GM21360 (cell line): Measurements from ENCODE around the gene CEACAM20.
"Not testable (repeated sequence)": the region's sequence is repeated elsewhere in the genome, so short reads cannot be mapped to it uniquely, and the experiment has no call there.

Source experiments
- ATAC-seq: cut with Tn5 transposase; IDR thresholded peaks from one replicate; pipeline ENCODE4 v1.9.1; 2021; ENCODE audit warnings: mild to moderate bottlenecking, moderate library complexity; ENCODE audit not compliant: unreplicated experiment

CEACAM20 gene

GRCh38 chr19:44529536-44529935 lies at the start of gene CEACAM20:
TSS of gene CEACAM20 (minus strand) at chr19:44529675. CDS start at chr19:44529509, 166 bp downstream.
- no peak for ATAC-seq

DNA sequence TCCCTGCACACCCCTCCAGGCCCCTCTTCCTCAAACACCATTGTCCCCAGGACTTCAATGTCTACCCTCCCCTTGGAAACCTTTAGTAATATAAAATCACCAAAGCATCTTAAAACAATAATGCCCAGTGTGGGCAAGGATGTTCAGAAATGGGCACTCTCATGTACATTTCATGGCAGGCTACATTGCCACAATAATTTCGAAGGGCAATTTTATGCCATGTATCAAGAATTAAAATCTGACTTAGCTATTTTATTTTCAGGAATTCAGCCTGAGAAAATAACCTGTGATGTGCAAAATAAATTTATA lies 48.0 kb upstream of the CEACAM20 start:
- no peak for ATAC-seq

GRCh38 chr19:44576843-44577565 lies 47.5 kb upstream of the CEACAM20 start:
- ATAC-seq: no peak

- ATAC-seq: no peak
Observed at GRCh38 chr19:44575116-44575700, 45.7 kb upstream of the CEACAM20 start.

GRCh38 chr19:44574186-44574950 lies 44.9 kb upstream of the CEACAM20 start:
- no peak for ATAC-seq

- ATAC-seq: no peak
Observed at GRCh38 chr19:44573627-44574026, 44.2 kb upstream of the CEACAM20 start.

DNA sequence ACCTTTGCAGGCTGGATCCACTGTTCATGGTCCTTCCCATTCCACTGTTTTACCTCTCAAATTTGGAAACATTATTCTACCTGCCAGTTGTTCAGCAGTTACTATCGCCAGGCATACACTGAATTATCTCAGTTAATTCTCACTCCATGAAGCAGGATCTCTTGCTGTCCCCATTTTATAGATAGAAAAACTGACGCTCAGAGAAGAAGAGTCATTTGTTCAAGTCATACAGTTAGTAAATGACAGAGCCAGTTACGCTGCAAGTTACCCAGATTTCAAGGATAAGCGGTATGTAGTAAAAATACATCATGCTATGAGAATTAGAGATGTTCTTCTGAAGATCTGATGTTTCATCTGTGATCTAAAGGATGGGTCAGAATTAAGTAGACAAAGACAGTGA lies 43.7 kb upstream of the CEACAM20 start:
- no peak for ATAC-seq

- no peak for ATAC-seq
Observed at GRCh38 chr19:44572581-44572900, 43.1 kb upstream of the CEACAM20 start.

- ATAC-seq: no peak
Observed at GRCh38 chr19:44571830-44572580, 42.5 kb upstream of the CEACAM20 start.

- no peak for ATAC-seq
Observed at GRCh38 chr19:44570984-44571684, 41.7 kb upstream of the CEACAM20 start.

- no peak for ATAC-seq
Observed at GRCh38 chr19:44570603-44570983, 41.1 kb upstream of the CEACAM20 start.

DNA sequence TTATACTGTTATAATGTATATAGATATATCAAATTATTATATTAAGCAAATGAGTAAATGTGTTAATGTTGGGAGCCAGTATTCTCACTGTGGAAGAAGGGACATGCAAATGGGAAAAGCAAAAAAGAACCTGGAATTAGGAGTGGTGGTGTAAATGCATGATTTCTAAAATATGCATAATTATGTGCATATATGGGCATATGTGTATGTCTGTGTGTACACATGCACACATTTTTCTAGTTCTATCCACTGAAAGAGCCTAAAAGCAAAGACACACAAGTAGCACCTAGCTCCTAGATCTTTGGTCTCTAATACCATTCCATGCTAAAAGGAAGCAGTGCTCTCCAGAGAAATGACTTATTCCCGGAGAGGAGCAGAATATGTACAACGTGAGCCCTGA lies 38.3 kb upstream of the CEACAM20 start:
- no peak for ATAC-seq

GRCh38 chr19:44566984-44567383 lies 37.5 kb upstream of the CEACAM20 start:
- ATAC-seq: no peak

DNA sequence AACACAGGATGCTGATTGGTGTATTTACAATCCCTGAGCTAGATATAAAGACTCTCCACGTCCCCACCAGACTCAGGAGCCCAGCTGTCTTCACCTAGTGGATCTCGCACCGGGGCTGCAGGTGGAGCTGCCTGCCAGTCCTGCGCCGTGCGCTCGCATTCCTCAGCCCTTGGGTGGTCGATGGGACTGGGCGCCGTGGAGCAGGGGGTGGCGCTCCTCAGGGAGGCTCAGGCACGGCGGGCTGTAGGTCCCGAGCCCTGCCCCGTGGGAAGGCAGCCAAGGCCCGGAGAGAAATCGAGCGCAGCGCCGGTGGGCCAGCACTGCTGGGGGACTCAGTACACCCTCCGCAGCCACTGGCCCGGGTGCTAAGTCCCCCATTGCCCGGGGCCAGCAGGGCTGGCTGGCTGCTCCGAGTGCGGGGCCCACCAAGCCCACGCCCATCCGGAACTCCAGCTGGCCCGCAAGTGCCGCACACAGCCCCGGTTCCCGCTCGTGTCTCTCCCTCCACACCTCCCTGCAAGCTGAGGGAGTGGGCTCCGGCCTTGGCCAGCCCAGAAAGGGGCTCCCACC lies 33.7 kb upstream of the CEACAM20 start:
- ATAC-seq: not testable (repeated sequence)

GRCh38 chr19:44557933-44558332 lies 28.5 kb upstream of the CEACAM20 start:
- no peak for ATAC-seq

DNA sequence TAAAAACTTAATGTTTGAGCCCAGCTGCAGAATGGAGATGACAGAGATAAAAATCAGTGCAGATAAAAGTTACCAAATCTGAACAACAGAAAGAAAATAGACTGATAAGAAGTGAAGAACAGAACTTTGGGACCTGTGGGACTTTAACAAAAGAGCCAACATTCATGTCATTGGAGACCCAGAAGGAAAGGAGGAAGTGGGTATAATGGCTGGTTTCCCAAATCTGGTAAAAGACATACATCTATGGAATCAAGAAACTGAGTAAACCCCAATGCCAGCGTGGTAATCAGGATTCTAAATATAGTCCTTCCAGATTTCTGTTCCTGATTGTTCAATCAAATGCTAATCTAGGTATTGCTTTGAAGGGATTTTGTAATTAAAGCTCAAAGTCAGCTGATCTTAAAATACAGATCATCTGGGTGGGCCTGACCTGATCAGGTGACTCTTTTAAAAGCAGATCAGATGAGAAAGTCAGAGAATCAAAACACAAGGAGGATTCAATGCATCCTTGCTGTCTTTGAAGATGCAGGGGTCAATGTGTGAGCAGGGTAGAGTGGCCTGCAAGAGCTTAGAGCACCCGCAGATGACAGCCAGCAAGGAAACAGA lies 25.3 kb upstream of the CEACAM20 start:
- ATAC-seq: no peak

DNA sequence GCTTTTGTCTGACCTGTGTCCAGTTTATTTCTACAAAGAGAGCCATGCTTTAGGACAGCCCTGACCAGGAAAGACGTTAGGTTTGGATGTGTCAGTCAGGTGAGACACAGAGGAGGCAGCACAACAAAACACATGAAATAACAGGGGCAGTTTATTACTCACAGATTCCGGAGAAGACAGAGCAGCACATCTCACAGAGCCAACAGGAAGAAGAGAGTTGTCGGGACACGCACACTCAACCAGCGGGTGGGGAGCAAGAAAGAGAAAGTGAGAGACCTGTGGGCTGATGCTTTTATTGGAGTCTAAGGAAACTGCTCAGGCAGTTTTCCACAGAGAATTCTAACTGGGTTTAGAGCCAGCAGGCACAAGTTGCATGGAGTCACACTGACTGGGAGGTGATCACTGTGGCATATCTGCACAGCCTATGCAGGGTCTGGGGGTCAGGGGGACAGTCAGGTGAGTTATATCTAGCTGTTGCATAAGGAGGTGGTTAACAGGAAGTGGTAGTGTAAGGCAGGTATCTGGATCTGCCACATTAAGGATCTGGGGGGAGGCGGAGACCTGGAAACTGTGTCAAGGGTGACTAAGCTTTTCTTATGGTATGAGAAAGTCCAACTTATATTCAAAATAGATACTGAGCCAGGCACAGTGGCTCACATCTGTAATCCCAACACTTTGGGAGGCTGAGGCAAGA lies 24.1 kb upstream of the CEACAM20 start:
- no peak for ATAC-seq

DNA sequence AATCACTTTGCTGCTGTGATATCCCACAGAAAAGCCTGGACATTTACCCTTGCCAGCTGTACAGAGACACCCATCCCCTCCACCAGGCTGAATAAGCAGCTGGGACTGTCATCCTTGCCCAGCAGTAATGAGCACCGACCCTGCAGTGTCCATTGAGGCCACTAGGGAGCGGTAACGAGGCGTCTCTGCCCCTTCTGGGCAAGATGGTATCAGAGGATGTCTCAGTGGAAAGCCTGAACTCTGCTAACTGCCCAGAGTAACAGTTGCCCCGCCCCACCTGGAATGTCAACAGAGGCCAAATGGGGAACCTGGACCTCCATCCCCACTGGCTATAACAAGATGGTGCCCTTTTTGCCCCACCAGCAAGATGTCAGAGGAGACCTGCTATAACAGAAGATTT lies 22.8 kb upstream of the CEACAM20 start:
- ATAC-seq: no peak

GRCh38 chr19:44551850-44552249 lies 22.4 kb upstream of the CEACAM20 start:
- no peak for ATAC-seq

GRCh38 chr19:44550976-44551375 lies 21.5 kb upstream of the CEACAM20 start:
- not testable (repeated sequence) for ATAC-seq
